NCI-H128 (cell line): ENCODE results near the gene C14orf119.
"Not testable (repeated sequence)": the region's sequence is repeated elsewhere in the genome, so short reads cannot be mapped to it uniquely, and the experiment has no call there.

Experiments
- DNase-seq: peaks from one replicate; lab custom pipeline; 2025; ENCODE audit not compliant: unreplicated experiment; lab: John Stamatoyannopoulos, UW

Gene C14orf119

DNA sequence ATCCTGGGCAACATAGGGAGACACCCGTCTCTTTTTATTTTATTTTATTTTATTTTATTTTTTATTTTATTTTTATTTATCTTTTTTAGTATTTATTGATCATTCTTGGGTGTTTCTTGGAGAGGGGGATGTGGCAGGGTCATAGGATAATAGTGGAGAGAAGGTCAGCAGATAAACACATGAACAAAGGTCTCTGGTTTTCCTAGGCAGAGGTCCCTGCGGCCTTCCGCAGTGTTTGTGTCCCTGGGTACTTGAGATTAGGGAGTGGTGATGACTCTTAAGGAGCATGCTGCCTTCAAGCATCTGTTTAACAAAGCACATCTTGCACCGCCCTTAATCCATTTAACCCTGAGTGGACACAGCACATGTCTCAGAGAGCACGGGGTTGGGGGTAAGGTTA, 12.3 kb downstream of the C14orf119 start:
- not testable (repeated sequence) for DNase-seq

DNA sequence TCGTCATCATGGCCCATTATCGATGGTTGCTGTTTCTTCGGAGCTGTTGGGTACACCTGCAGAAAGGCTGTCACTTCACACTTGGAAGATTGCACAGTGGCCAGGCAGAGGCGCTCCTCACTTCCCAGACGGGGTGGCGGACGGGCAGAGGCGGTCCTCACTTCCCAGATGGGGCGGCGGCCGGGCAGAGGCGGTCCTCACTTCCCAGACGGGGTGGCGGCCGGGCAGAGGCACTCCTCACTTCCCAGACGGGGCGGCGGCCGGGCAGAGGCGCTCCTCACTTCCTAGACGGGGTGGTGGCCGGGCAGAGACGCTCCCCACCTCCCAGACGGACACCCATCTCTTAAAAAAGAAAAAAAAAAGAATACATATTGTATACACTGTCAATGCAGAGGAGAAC, 12.9 kb downstream of the C14orf119 start:
- not testable (repeated sequence) for DNase-seq

DNA sequence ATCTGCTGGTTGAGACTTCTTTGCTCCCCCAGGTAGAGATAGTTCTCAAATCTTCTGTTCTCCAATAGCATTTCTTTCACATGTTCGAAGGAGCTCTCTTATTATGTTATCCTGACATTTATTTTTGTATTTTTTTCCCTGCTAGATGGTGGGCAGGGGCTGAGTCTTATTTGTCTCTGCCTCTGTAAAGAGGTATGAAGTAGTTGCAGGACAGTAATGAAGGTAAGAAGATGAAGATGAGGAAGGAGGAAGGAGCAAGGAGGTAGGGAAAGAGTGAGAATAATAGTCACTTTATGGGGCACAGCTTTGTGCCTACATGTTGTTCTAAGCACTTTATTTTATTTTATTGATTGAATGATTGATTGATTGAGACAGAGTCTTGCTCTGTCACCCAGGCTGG, 14.5 kb downstream of the C14orf119 start:
- DNase-seq: no peak

DNA sequence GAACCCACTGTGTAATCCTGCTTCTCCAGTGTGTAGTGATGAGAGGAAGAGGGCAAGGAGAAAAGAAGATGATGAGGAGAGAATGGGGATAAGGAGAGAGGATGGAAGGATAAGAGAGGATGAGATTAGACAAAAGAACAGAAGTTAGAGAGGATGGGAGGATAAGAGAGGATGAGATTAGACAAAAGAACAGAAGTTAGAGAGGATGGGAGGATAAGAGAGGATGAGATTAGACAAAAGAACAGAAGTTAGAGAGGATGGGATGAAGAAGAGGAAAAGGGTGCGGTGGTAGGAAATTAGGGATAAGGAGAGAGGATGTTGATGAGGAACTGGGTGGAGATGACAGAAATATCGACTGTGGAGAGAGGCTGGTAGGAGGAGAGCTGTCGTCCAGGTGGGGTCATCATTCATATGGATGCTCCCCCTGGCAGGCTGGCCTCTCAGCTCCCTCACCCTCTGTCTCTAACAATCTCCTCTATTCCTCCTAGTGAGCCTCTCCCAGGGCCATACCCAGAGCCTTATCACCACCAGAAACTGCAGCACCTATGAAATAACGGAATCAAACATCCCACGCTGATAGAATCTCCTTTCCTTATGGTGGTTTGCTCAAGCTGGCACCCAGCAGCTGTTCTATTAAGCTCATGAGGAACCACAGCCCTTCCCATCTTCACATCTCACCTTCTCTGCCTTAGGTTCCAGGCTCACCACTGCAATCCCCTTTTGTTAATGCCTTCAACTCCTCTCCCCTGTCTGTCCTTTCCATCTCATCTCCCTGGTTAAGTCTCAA, 15.5 kb downstream of the C14orf119 start:
- DNase-seq: no peak

DNA sequence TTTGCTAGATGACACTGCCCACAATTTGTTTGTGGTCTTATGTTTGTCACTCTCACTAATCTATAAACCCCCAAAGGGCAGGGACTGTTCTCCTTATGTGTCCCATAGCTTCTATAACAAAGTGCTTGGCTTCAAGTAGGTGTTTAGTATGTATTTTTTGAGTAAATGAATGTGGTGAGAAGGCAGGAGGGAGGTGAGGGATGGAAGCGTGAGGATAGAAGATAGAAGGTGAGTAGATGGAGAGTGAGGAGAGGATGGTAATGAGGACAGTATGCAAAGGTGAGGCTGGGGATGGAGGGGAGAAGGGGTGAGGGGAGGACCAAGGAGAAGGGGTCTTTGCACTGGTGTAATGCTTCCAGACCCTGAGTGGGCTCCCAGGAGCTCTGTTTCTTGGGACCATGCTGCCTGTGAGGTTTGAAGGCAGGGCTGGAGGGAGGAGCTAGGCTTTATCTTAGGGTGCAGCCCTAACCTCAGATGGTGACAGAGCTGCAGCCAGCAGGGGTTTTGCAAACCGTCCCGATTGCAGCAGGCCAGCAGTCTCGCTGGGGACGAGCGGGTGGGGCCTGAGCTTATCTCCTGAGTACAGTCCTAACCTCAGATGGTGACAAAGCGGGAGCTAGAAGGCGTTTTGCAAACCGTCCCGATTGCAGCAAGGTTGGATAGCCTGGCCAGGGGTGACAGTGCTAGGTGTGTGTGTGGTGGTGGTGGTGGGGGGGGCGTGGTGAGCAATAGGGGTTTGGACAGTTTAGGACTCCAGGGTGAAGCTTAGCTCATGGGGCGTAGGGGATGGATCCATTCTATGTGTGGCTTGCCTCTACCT, 17.3 kb downstream of the C14orf119 start:
- DNase-seq: no peak

DNA sequence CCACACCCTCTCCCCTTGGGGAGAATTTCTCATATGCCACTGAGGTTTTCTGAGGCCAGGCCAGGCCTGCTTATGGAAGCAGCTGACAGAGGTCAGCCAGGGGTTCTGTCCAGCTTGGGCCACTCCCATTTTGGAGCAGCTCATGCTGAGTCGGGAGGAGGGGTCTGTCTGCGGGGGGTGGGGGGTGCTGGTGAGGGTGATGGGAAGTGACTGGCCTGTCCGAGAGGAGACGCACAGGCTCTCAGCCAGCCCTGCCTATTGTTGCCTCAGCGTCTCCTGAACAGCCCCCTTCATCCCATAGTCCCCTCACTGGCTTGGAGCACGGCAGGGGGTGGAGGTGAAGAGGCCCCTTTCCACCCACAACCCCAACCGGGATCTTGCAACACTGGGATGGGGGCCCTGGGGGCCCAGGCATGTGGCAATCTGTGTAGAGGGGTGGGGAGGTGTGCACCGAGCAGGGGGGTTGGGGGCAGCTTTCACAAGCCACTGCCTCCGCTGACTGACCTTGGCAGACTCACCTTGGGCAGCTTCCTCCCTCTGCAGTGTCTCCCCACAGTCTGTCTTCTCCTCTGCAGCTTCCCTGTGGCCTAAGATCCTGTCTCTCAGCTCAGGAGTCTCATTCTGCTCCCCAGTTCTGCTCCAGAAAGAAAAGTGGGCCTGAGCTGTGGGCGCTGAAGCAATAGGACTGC, 18.3 kb downstream of the C14orf119 start:
- no peak for DNase-seq

DNA sequence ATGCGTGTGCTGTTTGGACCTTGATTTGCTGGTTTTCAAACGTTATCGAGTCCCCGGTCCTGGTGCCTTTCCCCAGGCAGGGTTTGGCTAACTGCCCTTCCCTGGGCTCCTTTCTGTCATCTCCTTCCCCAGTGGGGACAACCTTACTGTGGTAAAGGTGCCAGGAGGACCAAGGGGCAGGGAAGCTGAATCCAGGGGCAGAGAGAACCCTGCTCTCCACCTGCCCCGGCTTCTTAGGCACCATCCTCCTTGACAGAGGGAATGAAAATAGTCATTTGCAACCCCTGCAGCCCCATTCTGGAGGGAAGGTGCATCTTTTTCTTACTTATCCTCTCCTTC, 18.8 kb downstream of the C14orf119 start:
- no peak for DNase-seq

DNA sequence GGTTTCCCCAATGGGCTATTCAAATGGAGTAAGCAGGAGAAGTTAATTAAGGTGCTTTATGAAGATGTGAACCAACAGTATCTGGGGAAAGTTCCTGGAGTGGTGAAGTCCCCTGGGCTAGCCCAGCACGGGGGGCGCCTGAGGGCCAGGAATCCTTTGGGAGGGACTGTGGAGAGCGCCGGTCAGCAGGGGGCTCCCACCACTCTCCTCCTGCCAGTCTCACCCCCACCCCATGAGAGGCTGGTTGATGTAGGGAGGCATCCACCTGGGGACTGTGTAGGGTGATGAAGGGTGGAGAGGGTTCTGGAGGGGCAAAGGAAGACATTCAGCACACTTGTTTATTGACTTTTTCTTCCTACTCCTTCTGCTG, 19.3 kb downstream of the C14orf119 start:
- no peak for DNase-seq

DNA sequence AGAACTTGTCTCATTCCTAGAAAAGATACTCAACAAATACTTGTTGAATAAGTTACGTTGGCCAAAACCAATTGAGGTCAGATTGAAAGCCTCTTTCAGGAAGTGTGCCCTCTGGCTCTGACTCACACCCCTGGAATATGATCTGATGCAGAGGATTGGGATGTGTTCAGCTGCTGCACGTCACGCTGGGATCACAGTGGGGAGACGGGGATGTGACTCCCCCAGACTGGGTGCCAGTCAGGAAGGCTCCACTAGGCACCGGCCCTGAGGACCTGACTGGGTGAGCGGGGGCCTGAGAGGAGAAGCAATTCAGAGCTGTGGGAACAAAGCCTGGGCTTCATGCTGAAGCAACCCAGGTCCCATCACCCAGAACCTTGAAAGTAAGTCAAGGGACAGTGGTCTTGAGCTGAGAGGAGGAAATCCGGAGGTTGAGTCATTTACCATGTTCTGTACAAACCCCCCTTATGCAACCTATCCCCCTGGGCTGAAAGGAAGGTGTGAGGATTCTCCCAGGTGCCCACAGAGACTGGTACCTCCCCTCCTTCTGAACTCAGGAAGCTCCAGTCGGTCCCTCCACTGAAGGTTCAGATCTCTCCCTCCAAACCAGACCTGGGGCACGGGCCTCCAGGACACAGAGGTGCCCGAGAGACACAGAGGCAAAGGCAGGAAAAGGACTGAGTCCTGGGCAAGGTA, 19.9 kb downstream of the C14orf119 start:
- DNase-seq: no peak

DNA sequence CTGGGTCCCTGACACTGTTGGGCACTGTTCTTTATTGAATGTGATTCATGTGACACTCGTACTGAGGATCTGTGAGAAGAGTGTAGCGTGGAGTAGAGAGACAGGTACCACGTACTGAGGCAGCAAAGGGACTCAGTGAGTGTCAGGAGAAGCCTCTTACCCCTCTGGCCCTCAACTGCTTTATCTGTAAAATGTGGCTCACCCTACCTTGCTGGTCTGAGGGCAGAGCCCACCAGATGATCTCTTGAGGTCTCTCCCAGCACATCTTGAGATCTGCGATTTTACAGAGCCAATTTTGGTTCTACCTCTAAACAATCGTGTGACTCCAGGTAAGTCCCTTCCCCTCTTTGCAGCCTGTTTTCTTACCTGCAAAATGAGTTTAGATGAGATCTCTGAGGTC, 20.6 kb downstream of the C14orf119 start:
- no peak for DNase-seq

DNA sequence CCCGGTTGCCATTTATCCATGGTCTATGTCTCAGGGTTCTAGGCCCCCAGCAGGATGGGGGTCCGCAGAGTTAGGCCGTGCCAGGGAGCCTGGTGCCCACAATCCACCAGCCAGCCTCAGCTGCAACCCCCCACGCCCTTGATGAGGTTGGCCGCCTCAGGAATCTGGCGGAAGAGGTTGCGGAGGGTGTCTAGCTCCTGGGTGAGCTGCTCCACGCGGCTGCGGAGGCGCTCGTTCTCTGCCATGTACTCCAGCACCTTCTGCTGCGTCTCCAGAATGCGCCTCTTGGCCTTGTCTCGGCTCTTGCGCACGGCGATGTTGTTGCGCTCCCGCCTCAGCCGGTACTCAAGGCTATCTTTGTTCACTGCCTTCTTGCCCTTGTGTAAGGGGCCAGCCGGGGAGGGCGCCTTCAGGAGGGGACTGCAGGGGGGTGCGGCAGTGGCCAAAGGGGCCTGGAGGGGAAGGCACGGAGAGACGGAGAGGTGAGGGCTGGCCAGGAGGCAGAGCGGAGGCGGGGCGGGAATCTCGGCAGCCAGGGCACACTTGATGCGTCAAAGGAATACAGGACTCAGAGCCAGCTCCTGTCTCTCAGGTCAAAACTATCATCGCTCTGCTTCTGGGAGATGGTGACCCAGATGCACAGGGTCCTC, 22.2 kb downstream of the C14orf119 start:
- no peak for DNase-seq

DNA sequence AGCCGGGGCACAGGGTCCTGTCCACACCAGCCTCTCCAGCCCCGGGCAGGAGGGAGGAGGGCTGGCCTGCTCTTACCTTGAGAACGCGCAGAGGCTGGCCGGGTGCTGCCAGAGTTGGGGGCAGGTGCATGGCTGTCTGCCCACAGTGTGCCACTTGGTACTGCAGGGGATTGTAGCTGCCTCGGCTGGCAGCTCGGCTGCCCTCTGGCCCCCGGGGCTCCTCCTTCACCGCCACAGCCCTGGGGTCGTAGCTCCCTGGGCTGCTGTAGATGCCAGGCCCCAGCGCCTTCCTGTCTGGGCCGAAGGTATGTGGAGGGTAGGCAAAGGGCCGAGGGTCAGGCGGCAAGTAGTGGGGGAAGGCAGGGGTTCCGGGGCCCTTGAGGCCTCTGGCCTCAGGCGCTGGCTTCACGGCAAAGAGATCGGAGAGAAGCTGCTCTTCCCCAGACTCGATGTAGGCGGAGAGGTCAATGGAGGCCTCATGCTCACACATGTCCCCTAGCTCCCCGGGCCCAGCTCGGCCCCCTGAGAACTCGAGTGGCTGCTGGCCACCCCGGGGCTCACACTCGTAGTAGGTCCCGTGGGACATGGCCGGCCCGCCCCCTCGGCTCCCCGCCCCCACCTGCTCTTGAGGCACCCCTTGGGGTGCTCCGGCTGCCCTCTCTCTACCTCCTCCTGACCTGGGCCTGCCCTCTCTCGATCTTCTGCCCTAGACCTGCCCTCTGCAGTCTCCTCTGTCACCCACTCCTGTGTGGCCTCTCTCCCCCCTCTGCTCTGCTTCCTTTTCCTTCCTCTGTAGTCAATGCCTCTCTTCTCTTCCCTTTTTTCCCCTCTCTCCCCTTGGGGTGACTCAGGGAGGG, 23.4 kb downstream of the C14orf119 start, which contains the start of gene CEBPE:
CEBPE (minus strand) TSS at position 750 of the 857 bp plus-strand sequence; CDS start at position 586, 164 bp downstream.
- no peak for DNase-seq

DNA sequence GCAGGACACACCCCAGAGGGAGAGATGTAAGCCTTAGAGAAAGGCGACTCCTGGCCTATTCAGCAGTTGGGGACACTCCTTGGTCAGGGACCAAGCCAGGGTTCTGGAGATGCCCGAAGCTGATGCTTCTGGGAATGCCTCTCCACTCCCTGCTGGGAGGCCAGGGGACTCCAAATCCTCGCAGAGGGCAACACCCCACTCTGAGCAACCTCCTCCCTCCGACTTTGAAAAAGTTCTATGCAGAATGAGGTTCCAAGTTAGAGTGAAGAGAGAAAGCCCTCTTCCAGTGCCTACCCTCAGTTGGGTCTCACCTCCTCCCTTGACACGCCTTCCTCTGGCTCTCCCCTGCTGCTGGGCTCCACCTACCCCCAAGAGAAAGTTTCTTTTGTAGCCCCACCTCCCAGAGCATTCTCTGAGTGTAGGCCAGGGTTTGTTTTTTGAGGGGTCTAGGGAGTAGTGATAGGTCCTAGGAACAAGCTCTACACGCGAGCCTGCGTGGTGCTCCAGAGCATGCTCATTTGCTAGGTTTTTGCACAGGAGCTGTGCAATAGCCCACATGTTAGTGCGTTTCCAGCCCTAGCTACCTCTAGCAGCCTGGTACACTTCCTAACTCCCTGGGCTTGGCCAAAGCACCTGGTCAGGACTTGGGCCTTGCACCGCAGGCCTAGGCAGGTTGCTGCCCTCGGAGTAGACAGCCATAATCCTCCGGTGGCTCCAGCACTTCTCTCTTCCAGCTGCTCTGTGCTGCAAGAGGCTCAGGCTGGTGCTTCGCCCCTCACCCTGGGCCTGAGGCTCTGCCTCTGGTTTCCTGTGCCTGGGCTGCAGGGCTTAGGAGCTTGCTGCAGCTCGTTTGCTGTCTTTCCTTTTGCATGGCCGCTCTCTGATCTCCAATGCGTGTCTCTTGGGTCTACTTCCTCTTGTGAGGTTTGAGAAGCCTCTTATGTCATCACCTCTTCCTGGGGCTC, 24.3 kb downstream of the C14orf119 start:
- DNase-seq: no peak

DNA sequence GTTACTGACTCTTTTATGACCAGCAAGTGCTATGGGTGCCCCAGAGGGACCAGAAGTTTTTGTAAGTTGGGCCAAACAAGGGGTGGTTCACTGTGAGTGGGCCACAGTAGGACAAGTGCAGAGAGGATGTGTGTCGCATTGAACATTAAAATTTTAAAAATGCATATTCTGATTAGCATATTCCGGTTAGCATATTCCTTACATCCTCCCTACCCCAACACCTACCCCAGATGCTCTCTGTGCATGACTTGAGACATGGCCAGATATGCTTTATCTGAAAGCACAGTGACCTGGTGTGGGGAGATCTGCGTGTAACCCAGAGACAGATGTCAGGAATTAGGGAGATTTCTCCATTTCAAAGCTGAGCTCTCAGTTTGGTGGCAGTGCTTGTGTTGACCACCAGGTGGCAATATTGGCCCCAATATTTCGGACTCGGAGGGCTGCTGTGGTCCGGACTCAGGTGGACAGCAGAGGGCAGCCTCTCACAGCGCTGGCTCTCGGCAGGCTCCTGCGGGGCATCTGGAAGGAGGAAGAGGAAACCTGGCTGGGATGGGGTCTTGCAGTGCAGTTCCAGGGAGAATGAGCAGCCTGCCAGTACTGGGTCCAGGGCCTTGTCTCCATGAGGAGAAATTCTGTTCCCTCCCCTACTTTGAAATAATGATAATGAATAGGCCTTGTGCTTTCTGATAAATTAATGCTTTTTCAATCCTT, 25.4 kb downstream of the C14orf119 start:
- peak; percentile 76 for DNase-seq

DNA sequence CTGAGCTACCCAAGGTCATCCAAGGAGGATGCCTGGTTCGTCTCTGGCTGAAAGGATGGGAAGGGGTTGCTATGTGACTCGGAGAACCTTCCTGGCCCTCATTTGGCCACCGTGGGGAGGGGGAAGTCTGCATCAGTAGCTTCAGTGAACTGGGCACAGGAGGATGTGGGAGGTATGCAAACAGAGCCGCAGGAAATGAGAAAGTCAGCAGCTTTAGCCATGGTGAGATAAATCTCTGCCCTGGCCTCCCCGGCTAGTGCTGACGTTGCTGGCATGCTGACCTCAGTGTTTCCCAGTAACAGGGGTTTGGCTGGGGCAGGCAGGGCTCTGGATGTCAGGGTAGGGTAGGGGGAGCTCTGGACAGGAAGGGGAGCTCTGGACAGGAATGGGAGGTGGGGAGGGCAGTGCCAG, 26.1 kb downstream of the C14orf119 start:
- no peak for DNase-seq

DNA sequence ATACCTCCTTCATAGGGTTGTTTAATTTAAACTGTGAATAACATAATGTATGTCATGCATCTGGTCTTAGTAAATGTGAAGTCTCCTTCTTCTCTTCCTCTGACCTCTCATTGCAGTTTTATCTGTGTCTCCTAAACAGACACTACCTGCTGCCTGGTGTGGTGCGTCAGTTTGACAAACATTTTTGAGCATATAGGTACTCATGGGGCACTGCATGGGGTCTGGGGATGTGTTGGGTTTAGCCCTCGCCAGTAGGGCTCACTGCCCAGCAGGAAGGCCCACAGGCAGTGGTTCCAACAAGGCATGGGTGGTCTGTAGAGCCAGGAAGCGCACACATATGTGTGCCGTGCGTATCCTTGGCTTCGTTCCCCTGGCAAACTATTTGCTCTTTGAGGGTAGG, 26.8 kb downstream of the C14orf119 start:
- DNase-seq: no peak

DNA sequence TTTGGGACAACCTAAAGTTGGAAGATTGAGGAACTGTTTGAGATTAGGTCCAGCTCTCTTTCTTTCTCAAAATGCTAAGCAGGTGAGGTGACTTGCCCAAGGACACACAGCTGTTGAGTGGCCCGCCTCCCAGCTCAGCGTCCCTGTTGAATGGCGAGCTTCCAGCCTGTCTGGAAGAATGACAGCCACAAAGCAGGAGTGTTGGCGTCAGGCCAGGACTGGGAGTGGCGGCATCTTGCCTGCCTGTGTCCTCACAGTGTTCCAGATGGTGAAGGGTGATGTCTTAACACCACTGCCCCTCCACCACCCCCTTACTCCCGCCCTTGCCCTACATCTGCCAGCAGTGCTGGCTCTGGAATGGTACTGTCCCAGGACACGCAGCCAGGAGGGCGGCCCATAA, 28.1 kb downstream of the C14orf119 start:
- no peak for DNase-seq

DNA sequence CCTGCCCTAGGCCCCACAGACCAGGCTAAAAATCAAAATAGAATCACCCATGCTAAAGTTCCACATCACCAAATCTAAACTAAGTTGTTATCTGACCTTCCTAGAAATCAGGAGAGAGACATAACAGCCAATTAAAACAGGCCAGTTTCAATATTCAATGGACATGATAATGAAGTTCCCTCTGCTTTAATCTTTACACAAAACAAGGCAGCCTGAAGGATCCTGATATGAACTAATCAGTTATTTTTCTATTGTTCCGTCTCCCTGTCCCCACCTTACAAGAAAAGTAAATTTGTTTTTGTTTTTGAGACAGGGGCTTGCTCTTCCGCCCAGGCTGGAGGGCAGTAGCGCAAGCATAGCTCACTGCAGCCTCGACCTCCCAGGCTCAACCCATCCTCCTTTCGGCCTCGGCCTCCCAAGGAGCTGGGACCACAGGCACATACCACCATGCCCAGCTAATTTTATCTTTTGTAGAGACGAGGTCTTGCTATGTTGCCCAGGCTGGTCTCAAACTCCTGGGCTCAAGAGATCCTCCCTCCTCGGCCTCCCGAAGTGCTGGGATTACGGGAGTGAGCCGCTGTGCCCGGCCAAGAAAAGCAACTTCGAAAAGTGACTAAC, 29.1 kb downstream of the C14orf119 start:
- no peak for DNase-seq
